Spleen (tissue), 7 donors: ENCODE data around the gene ARHGEF39.

Experiments used
- CTCF ChIP-seq, 11 experiments: fragments of 200-600 bp in 7 of 11; fragments of 450-650 bp in 4 of 11; sonication (generic) in 4 of 11; IDR thresholded peaks in 8 of 11; conservative IDR thresholded peaks in 3 of 11; 1 replicate in 7 of 11; 2 replicates in 4 of 11; pipeline versions ENCODE4 v1.4.0 to v1.8.0; 2016 to 2021; ENCODE audit warnings: antibody characterized with exemption in 11 of 11, inconsistent platforms in 4 of 11, mild to moderate bottlenecking in 1 of 11
- POLR2A ChIP-seq, 3 donors: fragments of 450-650 bp; IDR thresholded peaks; one replicate each; pipeline ENCODE4 v1.5.1; 2017; ENCODE audit warnings: antibody characterized with exemption in 3 of 3, mild to moderate bottlenecking in 1 of 3
- POLR2AphosphoS5 ChIP-seq, 3 donors: sonication (generic); formaldehyde crosslinking; IDR thresholded peaks; one replicate each; pipeline ENCODE4 v1.5.1; 2017; ENCODE audit warnings: antibody characterized with exemption in 3 of 3
- donor health status: DM: no; HTN: no; CAD: no; lungs with moderate emphysema.
- donor health status: DM: no; HTN: no; CAD: no.
- donor health status: DM: no; HTN: no; CAD: no.

GRCh38 chr9:35618854-35619799 is 45.9 kb downstream of the ARHGEF39 start:
- TF ChIP-seq CTCF (IDR thresholded peaks at IDR 0.05 in 8 of 11, conservative IDR thresholded peaks at IDR 0.05 in 3 of 11): peak in 2 of 11 experiments; percentile 6 to 18
- no peak for TF ChIP-seq POLR2A (IDR thresholded peaks at IDR 0.05)
- TF ChIP-seq POLR2AphosphoS5 (IDR thresholded peaks at IDR 0.05): peak; percentile 61 to 94 (median 92)
